ENCODE results near the gene GRK1.
A peak's percentile ranks its signal among the peaks of the same experiment; 100 is the strongest.

The GRK1 gene

GRCh38 chr13:113758651-113759524 is 91.9 kb downstream of the GRK1 start, which contains the start of gene TMEM255B (continued):
- TF ChIP-seq ZNF549 (tag by site-specific recombination; IDR thresholded peaks at IDR 0.05) = no peak
- no peak for TF ChIP-seq ZBTB6 (tag by site-specific recombination; IDR thresholded peaks at IDR 0.05)
- peak; percentile 77 for TF ChIP-seq KLF9 (tag by site-specific recombination; IDR thresholded peaks at IDR 0.05; ENCODE audit: low read depth)
- TF ChIP-seq ZNF843 (tag by site-specific recombination; IDR thresholded peaks at IDR 0.05) = no peak
- no peak for TF ChIP-seq MZF1 (tag by site-specific recombination; IDR thresholded peaks at IDR 0.05; ENCODE audit: borderline replicate concordance)

- H3K36me3 ChIP-seq (ENCODE audit: control insufficient read depth in 2 of 2, insufficient read depth in 1 of 2, low read length in 2 of 2) = no peaks in the 10 kb centered on the region
- no peak overlapping the region for H3K27ac ChIP-seq (ENCODE audit: extremely low read depth, low read depth, low read length)
- ChIA-PET POLR2A (no interaction called here), CTCF (interaction anchor here (1.0 kb wide), 1 partner anchor 131 kb away, joined by 3 read pairs; no protein-coding TSS in a partner anchor)
- no peaks in the 10 kb centered on the region for H3K4me1 ChIP-seq (ENCODE audit: control insufficient read depth, insufficient read depth, low read length)
- H3K9me3 ChIP-seq (ENCODE audit: control insufficient read depth, insufficient read depth, low read depth, low read length) = no peaks in the 10 kb centered on the region
- peak overlapping the region; percentile 47 for H3K4me3 ChIP-seq (ENCODE audit: low read depth, low read length)
- no peak; the same call in 1 of the 2 replicates for TF ChIP-seq ZNF121 (tag by site-specific recombination; IDR thresholded peaks at IDR 0.05)
- TF ChIP-seq ZNF530 (tag by site-specific recombination; IDR thresholded peaks at IDR 0.05; ENCODE audit: low read depth) = no peak
- no peak for TF ChIP-seq ZNF830 (tag by site-specific recombination; IDR thresholded peaks at IDR 0.05; ENCODE audit: low read depth)
- TF ChIP-seq ZFP37 (tag by site-specific recombination; IDR thresholded peaks at IDR 0.05) = 0 out of 2 replicates have a peak, but pooled peaks have one; percentile 68
- TF ChIP-seq ZNF266 (tag by site-specific recombination; IDR thresholded peaks at IDR 0.05; ENCODE audit: low read depth) = no peak
- no peak for TF ChIP-seq ZSCAN30 (tag by site-specific recombination; IDR thresholded peaks at IDR 0.05)
- peak; percentile 29; the same call in 1 of the 2 replicates for TF ChIP-seq ZNF341 (tag by site-specific recombination; IDR thresholded peaks at IDR 0.05; ENCODE audit: low read depth)
- no peak for TF ChIP-seq ZNF280D (tag by site-specific recombination; IDR thresholded peaks at IDR 0.05)
- no peak for TF ChIP-seq PRDM1 (tag by site-specific recombination; IDR thresholded peaks at IDR 0.05)
- TF ChIP-seq GLI2 (tag by site-specific recombination; IDR thresholded peaks at IDR 0.05; ENCODE audit: borderline replicate concordance, low read depth) = no peak
- 0 out of 2 replicates have a peak, but pooled peaks have one; percentile 25 for TF ChIP-seq IKZF3 (tag by site-specific recombination; IDR thresholded peaks at IDR 0.05)
- no peak for TF ChIP-seq ZNF76 (tag by site-specific recombination; IDR thresholded peaks at IDR 0.05; ENCODE audit: borderline replicate concordance, low read depth)
- TF ChIP-seq GLIS2 (tag by site-specific recombination; IDR thresholded peaks at IDR 0.05) = no peak
- no peak for TF ChIP-seq PBX3 (CRISPR knock-in tag; IDR thresholded peaks at IDR 0.05)
- no peak for TF ChIP-seq KLF10 (tag by site-specific recombination; IDR thresholded peaks at IDR 0.05)
- TF ChIP-seq KLF1 (tag by site-specific recombination; IDR thresholded peaks at IDR 0.05) = no peak
- TF ChIP-seq ZNF544 (tag by site-specific recombination; IDR thresholded peaks at IDR 0.05) = no peak
- no peak for TF ChIP-seq ZNF398 (tag by site-specific recombination; IDR thresholded peaks at IDR 0.05)
- no peak for TF ChIP-seq ZBTB6 (tag by site-specific recombination; IDR thresholded peaks at IDR 0.05)
- TF ChIP-seq ZNF423 (tag by site-specific recombination; IDR thresholded peaks at IDR 0.05) = no peak
- TF ChIP-seq ZNF596 (tag by site-specific recombination; IDR thresholded peaks at IDR 0.05) = no peak; the same call in 1 of the 2 replicates
- no peak for TF ChIP-seq ZBTB21 (tag by site-specific recombination; IDR thresholded peaks at IDR 0.05)
- no peak for TF ChIP-seq ZBTB1 (tag by site-specific recombination; IDR thresholded peaks at IDR 0.05)
Measured at GRCh38 chr13:113759525-113760137, 92.6 kb downstream of the GRK1 start.

All from HEK293 (cell line).